Hepatocyte (in vitro differentiated cells): ENCODE data around the gene SHROOM1.
"Not testable (repeated sequence)": the region's sequence is repeated elsewhere in the genome, so short reads cannot be mapped to it uniquely, and the experiment has no call there.

Experiments
- EZH2 ChIP-seq: fragments of 200-600 bp; sonication (generic); IDR thresholded peaks from 2 replicates; pipeline ENCODE4 v1.6.1; 2016; ENCODE audit warnings: antibody characterized with exemption, mild to moderate bottlenecking, borderline replicate concordance
- TF ChIP-seq, protein P1 (sequence below): fragments of 200-600 bp; sonication (generic); IDR thresholded peaks from 2 replicates; pipeline ENCODE4 v1.5.1; 2016; ENCODE audit warnings: antibody characterized with exemption, mild to moderate bottlenecking; ENCODE audit not compliant: poor library complexity

DNA sequence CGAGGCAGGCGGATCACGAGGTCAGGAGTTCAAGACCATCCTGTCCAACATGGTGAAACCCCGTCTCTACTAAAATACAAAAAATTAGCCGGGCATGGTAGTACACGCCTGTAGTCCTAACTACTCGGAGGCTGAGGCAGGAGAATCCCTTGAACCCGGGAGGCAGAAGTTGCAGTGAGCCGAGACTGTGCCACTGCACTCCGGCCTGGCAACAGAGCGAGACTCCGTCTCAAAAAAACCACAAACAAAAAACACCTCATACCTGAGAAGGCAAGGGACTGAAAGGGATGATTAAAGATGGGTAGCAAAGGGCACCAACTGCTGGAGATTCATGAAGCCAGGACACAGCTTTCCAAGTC is 23.7 kb downstream of the SHROOM1 start:
- TF ChIP-seq, protein P1, sequence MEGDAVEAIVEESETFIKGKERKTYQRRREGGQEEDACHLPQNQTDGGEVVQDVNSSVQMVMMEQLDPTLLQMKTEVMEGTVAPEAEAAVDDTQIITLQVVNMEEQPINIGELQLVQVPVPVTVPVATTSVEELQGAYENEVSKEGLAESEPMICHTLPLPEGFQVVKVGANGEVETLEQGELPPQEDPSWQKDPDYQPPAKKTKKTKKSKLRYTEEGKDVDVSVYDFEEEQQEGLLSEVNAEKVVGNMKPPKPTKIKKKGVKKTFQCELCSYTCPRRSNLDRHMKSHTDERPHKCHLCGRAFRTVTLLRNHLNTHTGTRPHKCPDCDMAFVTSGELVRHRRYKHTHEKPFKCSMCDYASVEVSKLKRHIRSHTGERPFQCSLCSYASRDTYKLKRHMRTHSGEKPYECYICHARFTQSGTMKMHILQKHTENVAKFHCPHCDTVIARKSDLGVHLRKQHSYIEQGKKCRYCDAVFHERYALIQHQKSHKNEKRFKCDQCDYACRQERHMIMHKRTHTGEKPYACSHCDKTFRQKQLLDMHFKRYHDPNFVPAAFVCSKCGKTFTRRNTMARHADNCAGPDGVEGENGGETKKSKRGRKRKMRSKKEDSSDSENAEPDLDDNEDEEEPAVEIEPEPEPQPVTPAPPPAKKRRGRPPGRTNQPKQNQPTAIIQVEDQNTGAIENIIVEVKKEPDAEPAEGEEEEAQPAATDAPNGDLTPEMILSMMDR: not testable (repeated sequence)
- TF ChIP-seq EZH2: not testable (repeated sequence)
